Stimulated activated CD4-positive, alpha-beta T cell treated with anti-CD3 and anti-CD28 coated beads, Interleukin-4, amount 100 ng/mL, for 24 hours (primary cell): Measurements from ENCODE around the gene CAMKK2.
A peak's percentile ranks its signal among the peaks of the same experiment; 100 is the strongest.
"Not testable (repeated sequence)": the region's sequence is repeated elsewhere in the genome, so short reads cannot be mapped to it uniquely, and the experiment has no call there.

ENCODE experiments used
- DNase-seq: peaks from one replicate; pipeline ENCODE4 v3.0.0-alpha.2; 2020

The CAMKK2 gene

GRCh38 chr12:121241156-121241970 lies 55.1 kb downstream of the CAMKK2 start:
- no peak for DNase-seq

- DNase-seq, result peak; percentile 79
Measured at GRCh38 chr12:121240484-121241101, 55.9 kb downstream of the CAMKK2 start.

- no peak for DNase-seq
Measured at GRCh38 chr12:121240062-121240420, 56.5 kb downstream of the CAMKK2 start.

- no peak for DNase-seq
Measured at GRCh38 chr12:121239351-121240061, 57.0 kb downstream of the CAMKK2 start.

GRCh38 chr12:121238604-121239350 lies 57.7 kb downstream of the CAMKK2 start:
- no peak for DNase-seq

GRCh38 chr12:121238086-121238485 lies 58.4 kb downstream of the CAMKK2 start:
- DNase-seq, result no peak

- no peak for DNase-seq
Measured at GRCh38 chr12:121237415-121237814, 59.1 kb downstream of the CAMKK2 start.

- no peak for DNase-seq
Measured at GRCh38 chr12:121236776-121237175, 59.7 kb downstream of the CAMKK2 start.

- DNase-seq, result no peak
Measured at GRCh38 chr12:121233628-121234020, 62.9 kb downstream of the CAMKK2 start.

- DNase-seq, result no peak
Measured at GRCh38 chr12:121232977-121233627, 63.4 kb downstream of the CAMKK2 start.

- DNase-seq, result no peak
Measured at GRCh38 chr12:121232163-121232562, 64.3 kb downstream of the CAMKK2 start.

GRCh38 chr12:121230538-121230907 lies 66.0 kb downstream of the CAMKK2 start:
- no peak for DNase-seq

GRCh38 chr12:121229826-121230537 lies 66.5 kb downstream of the CAMKK2 start:
- peak; percentile 70 for DNase-seq

GRCh38 chr12:121228919-121229665 lies 67.4 kb downstream of the CAMKK2 start:
- DNase-seq, result no peak

- no peak for DNase-seq
Measured at GRCh38 chr12:121227294-121227693, 69.2 kb downstream of the CAMKK2 start.

GRCh38 chr12:121226871-121227270 lies 69.6 kb downstream of the CAMKK2 start:
- DNase-seq, result not testable (repeated sequence)

- no peak for DNase-seq
Measured at GRCh38 chr12:121226399-121226798, 70.1 kb downstream of the CAMKK2 start.

- peak; percentile 40 for DNase-seq
Measured at GRCh38 chr12:121224591-121224990, 71.9 kb downstream of the CAMKK2 start.

GRCh38 chr12:121223292-121224285 lies 72.9 kb downstream of the CAMKK2 start:
- peak; percentile 35 for DNase-seq

- DNase-seq, result no peak
Measured at GRCh38 chr12:121222847-121223246, 73.7 kb downstream of the CAMKK2 start.
